GM19043 (cell line): ENCODE results near the gene EXOC3L4.
A peak's percentile ranks its signal among the peaks of the same experiment; 100 is the strongest.
"Not testable (repeated sequence)": the region's sequence is repeated elsewhere in the genome, so short reads cannot be mapped to it uniquely, and the experiment has no call there.

Experiments used
- ATAC-seq: cut with Tn5 transposase; IDR thresholded peaks from one replicate; pipeline ENCODE4 v1.9.1; 2021; ENCODE audit warnings: low read depth; ENCODE audit not compliant: unreplicated experiment

The EXOC3L4 gene

GRCh38 chr14:103094406-103095209 is at the start of gene EXOC3L4:
Gene EXOC3L4, plus strand, starts transcription at chr14:103094725. Its CDS starts 5,495 bp downstream, at chr14:103100220.
- no peak for ATAC-seq

GRCh38 chr14:103045371-103045869 is 49.1 kb upstream of the EXOC3L4 start:
- no peak for ATAC-seq

DNA sequence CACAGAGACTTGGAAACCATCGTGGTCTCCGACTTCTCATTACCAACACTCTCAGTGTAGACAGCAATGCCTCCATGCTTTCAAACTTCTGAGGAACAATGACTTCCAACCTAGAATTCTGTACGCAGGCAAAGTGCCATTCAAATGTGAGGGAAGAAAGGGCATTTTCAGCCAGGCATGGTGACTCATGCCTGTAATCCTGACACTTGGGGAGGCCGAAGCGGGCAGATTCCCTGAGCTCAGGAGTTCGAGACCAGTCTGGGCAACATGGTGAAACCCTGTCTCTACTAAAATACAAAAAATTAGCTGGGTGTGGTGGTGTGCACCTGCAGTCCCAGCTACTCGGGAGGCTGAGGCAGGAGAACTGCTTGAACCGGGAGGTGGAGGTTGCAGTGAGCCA is 47.1 kb upstream of the EXOC3L4 start:
- not testable (repeated sequence) for ATAC-seq

- no peak for ATAC-seq
Observed at GRCh38 chr14:103050935-103051334, 43.6 kb upstream of the EXOC3L4 start.

- no peak for ATAC-seq
Observed at GRCh38 chr14:103052407-103052806, 42.1 kb upstream of the EXOC3L4 start.

DNA sequence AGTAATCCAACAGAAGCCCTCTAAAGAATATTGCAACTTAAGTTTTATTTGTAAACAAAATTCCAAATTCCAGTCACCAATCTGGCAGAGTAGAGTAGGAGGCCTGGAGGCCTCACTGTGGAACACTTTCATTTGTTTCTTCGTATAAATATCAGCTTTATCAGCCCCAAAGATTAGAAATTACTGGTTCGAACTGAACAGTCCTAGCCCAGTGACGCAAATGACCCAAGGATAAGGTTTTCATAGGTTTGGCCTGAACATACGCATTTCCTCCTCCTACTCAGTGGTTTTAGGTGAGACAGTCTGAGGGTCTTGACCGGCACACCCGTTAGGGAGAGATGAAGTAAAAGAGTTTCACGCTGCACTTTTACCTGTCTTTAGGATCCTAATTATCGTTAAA is 38.8 kb upstream of the EXOC3L4 start:
- no peak for ATAC-seq

DNA sequence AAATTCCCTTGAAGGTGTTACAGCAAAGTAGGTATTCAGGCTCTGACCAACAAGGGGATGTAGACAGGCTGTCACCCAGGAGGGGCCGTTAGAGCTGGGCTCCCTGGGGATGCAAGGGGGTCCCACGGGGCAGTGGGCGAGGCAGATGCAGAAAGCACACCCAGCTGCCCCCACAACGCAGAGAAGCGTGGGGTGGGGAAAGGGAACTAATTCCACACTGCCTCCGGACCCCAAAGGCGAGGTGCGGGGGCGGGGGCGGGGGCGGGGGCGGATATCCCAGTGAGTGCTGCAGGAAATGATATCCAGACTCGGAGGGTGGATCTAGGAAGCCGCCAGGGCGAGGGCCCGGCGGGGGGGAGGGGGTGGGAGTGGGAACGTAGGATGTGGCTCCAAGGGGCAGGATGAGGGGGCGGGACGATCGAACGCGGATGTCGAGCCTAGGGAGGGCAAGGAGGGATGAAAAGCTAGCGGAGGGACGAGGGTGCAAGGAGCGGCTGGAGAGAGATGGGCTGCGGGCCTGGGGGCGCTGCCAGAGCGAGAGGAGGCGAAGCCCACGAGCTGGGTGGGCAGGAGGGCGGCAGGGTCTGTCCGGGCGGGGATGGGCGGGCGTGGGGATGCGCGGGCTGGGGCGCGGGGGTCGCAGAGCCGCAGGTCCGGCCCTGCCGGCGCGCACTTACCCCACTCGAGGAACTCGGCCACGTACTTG is 38.0 kb upstream of the EXOC3L4 start:
- no peak for ATAC-seq

DNA sequence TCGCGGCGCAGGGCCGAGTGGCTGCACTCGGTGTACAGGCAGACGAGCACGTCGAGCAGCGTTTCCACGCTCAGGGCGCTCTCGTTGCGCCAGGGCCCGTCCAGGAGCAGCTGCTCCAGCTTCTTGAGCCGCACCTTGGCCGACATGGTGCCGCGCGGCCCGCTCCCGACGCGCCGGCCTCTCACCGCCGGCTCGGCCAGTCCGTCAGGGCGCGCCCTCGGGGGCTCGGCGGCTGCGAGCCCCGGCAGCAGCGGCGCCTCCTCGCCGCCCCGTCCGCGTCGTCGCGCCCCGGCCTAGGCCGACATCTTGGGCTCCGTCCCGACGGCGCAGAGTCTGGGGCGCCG is 37.5 kb upstream of the EXOC3L4 start:
- ATAC-seq, result no peak

GRCh38 chr14:103057372-103058163 is 37.0 kb upstream of the EXOC3L4 start, which contains the start of gene CDC42BPB:
Gene CDC42BPB, minus strand, starts transcription at chr14:103057549. Its CDS starts 376 bp downstream, at chr14:103057173.
- ATAC-seq, result peak; percentile 60

DNA sequence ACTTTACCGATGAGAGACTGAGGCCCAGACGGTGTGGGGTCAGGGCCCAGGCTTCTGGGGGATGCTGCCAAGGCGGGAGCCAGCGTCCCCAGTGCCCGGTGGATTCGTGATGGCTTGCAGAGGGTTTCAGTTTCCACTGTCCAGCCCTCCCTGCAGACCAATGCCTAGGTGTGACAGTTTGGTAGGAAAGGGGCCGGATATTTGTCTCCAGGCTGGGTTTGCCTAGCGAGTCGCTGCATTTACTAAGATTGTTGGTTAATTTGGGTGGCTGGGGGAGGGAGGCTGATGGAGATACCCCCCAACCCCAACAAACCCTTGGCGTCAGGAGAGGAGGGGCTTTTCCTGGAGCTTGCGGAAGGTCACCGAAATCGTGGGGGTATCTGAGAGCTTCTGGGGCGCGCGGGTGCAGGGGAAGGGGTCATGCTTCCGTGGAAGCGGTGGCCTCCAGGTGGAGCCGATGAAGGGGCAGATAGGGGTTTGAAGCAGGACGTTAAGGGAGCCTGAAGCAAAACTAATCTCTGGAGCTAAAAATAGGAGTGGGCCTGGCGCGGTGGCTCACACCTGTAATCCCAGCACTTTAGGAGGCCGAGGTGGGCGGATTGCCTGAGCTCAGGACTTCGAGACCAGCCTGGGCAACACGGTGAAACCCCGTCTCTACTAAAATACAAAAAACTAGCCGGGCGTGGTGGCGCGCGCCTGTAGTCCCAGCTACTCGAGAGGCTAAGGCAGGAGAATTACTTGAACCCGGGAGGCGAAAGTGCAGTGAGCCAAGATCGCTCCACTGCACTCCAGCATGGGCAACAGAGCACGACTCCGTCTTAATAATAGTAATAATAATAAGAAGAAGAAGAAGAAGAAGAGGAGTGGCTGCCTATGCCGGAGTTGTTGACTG is 36.1 kb upstream of the EXOC3L4 start:
- no peak for ATAC-seq

DNA sequence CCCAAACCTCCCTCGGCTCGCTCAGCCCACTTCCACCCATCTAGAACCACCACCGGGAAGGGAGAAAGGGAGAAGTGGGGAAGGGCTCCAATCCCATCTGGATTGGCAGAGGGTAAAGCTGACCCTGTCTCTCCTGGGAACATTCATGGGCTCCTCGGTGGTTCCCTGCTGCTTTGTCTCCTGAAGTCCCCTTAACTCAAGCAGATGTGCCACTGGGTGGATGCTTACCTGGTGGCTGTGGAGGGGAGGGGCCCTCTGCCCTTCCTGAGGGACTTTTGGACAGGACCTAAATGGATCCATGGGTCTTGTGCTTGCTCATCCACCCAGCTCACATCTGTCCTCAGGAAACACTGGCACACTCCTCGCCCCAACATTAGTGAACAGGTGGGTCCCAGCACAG is 35.0 kb upstream of the EXOC3L4 start:
- ATAC-seq, result no peak

- ATAC-seq, result no peak
Observed at GRCh38 chr14:103061482-103061976, 33.0 kb upstream of the EXOC3L4 start.

GRCh38 chr14:103064436-103064835 is 30.1 kb upstream of the EXOC3L4 start:
- no peak for ATAC-seq

GRCh38 chr14:103064978-103065377 is 29.5 kb upstream of the EXOC3L4 start:
- no peak for ATAC-seq

GRCh38 chr14:103065861-103066260 is 28.7 kb upstream of the EXOC3L4 start:
- no peak for ATAC-seq

GRCh38 chr14:103066399-103066798 is 28.1 kb upstream of the EXOC3L4 start:
- no peak for ATAC-seq

- no peak for ATAC-seq
Observed at GRCh38 chr14:103067231-103067954, 27.1 kb upstream of the EXOC3L4 start.

DNA sequence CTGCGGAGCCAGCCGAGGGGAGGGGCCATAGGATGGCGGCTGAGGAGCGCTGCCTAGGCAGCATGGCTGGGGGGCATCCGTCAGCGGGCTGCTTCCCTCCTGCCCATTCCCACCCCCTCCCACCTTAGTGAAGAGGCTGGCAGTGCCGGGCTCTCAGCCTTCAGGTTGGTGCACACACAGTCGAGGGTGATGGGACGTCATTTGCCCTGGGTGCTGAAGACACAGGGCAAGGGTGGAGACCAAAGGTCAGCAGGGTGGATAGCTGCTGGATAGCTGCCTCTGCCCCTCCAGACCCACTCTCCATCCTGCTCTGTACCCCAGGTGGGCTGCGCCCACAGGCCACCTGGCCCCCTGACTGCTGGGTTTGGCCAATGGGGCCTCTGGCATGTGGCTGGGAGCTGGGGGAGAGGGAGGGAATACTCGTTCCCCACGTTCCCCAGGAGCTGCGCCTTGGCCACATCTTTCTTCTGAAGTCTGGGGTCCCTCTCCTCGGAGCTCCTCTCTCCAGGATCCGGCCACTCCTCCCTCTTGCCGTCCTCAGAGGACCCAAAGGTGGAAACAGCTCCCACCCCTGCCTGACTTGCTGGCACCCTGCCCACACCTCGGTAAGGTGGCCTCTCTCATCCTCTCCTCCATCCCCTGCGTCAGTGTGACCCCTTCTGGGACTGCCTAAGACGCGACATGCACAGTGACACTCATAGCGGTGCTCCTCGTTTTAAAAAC is 26.0 kb upstream of the EXOC3L4 start:
- ATAC-seq, result no peak
